ENCODE data around the gene TTN. TPM values are rescaled to one million over a fixed set of nuclear protein-coding genes. Genes with fewer than 3 reads are reported as not detected.
A peak's percentile ranks its signal among the peaks of the same experiment; 100 is the strongest.

TTN gene
- total RNA-seq, 1 donor from 2014 or later = 1.3 TPM

DNA sequence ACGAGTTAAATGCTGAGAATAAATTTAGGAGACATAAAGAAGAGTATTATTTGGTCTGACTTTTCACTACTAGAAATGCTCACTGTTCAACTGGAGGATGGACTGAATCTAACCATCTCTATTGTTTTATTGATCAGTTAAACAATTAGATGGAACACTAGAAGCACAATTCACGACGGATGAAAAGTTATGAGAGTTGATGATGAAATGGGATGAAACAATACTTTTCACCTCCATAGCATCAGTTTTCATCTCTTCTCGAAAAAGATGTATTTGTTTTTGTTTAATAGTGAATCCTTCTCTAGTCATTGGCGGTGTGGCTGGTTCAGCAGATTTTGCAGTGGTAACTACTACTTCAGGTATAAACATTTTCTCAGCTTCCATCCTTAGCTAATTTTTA, 19.3 kb downstream of the TTN start:
- no peak overlapping the region for H3K27ac Mint-ChIP-seq
- H3K27me3 Mint-ChIP-seq (ENCODE audit: insufficient read depth, low read depth) = no peaks in the 10 kb centered on the region
- no peaks in the 10 kb centered on the region for H3K9me3 Mint-ChIP-seq
- no peak for DNase-seq (ENCODE audit: low spot score)
- H3K4me3 ChIP-seq = no peak overlapping the region
- H3K27ac ChIP-seq = no peak overlapping the region
- H2AFZ ChIP-seq (replicated peaks) = peak overlapping the region; percentile 28
- H3K36me3 ChIP-seq = no peaks in the 10 kb centered on the region
- H3K4me3 Mint-ChIP-seq = no peak overlapping the region
- H3K9me3 ChIP-seq (ENCODE audit: low read depth) = no peaks in the 10 kb centered on the region
- no peak overlapping the region for H3K9ac ChIP-seq
- H3F3A ChIP-seq (ENCODE audit: low read depth) = no peaks in the 10 kb centered on the region
- TF ChIP-seq EZH2phosphoT487 (IDR thresholded peaks at IDR 0.05) = no peak
- TF ChIP-seq EZH2 (IDR thresholded peaks at IDR 0.05) = no peak
- TF ChIP-seq, protein P1, sequence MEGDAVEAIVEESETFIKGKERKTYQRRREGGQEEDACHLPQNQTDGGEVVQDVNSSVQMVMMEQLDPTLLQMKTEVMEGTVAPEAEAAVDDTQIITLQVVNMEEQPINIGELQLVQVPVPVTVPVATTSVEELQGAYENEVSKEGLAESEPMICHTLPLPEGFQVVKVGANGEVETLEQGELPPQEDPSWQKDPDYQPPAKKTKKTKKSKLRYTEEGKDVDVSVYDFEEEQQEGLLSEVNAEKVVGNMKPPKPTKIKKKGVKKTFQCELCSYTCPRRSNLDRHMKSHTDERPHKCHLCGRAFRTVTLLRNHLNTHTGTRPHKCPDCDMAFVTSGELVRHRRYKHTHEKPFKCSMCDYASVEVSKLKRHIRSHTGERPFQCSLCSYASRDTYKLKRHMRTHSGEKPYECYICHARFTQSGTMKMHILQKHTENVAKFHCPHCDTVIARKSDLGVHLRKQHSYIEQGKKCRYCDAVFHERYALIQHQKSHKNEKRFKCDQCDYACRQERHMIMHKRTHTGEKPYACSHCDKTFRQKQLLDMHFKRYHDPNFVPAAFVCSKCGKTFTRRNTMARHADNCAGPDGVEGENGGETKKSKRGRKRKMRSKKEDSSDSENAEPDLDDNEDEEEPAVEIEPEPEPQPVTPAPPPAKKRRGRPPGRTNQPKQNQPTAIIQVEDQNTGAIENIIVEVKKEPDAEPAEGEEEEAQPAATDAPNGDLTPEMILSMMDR (IDR thresholded peaks at IDR 0.05) = no peak
- no peaks in the 10 kb centered on the region for H3K36me3 Mint-ChIP-seq
- H4K20me1 ChIP-seq (ENCODE audit: low read depth) = no peaks in the 10 kb centered on the region
- no peak overlapping the region for H3K4me2 ChIP-seq
- H3K4me1 Mint-ChIP-seq = no peaks in the 10 kb centered on the region
- H3K79me2 ChIP-seq (ENCODE audit: low read depth) = no peaks in the 10 kb centered on the region
- no peaks in the 10 kb centered on the region for H3K27me3 ChIP-seq
- no peaks in the 10 kb centered on the region for H3K4me1 ChIP-seq

DNA sequence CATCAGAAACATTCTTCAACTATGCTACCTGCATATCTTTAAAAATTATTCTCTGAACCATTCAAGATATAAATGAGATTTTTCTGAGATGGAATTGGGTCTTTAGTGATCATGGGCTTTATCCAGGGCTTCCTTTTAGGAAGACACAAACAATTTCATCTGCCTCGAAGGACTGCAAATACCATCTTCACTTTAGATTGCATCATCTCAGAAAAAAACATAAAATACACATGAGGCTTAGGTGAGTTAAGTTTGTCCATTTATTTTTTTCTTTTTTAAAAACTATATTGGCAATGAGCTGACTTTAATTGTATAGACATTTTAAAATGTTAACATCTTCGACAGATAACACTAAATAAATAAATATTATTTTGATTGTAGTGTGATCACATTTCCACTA, 20.1 kb downstream of the TTN start:
- H3K9me3 Mint-ChIP-seq = no peaks in the 10 kb centered on the region
- no peaks in the 10 kb centered on the region for H3K27me3 Mint-ChIP-seq (ENCODE audit: insufficient read depth, low read depth)
- Histone ChIP-seq H4K20me1 (ENCODE audit: low read depth) (no peaks in the 10 kb centered on the region), H3K79me2 (ENCODE audit: low read depth) (no peaks in the 10 kb centered on the region), H3F3A (ENCODE audit: low read depth) (no peaks in the 10 kb centered on the region), H2AFZ (replicated peaks) (no peak overlapping the region), H3K36me3 (no peaks in the 10 kb centered on the region), H3K27ac (no peak overlapping the region), H3K4me1 (no peaks in the 10 kb centered on the region), H3K9ac (no peak overlapping the region), H3K4me3 (no peak overlapping the region), H3K4me2 (no peak overlapping the region), H3K9me3 (ENCODE audit: low read depth) (no peaks in the 10 kb centered on the region), H3K27me3 (no peaks in the 10 kb centered on the region)
- TF ChIP-seq EZH2phosphoT487 (IDR thresholded peaks at IDR 0.05) = no peak
- TF ChIP-seq, protein P1 (IDR thresholded peaks at IDR 0.05) = no peak
- TF ChIP-seq EZH2 (IDR thresholded peaks at IDR 0.05) = no peak
- H3K36me3 Mint-ChIP-seq = no peaks in the 10 kb centered on the region
- H3K27ac Mint-ChIP-seq = no peak overlapping the region
- DNase-seq (ENCODE audit: low spot score) = no peak
- H3K4me3 Mint-ChIP-seq = no peak overlapping the region
- H3K4me1 Mint-ChIP-seq = no peaks in the 10 kb centered on the region

DNA sequence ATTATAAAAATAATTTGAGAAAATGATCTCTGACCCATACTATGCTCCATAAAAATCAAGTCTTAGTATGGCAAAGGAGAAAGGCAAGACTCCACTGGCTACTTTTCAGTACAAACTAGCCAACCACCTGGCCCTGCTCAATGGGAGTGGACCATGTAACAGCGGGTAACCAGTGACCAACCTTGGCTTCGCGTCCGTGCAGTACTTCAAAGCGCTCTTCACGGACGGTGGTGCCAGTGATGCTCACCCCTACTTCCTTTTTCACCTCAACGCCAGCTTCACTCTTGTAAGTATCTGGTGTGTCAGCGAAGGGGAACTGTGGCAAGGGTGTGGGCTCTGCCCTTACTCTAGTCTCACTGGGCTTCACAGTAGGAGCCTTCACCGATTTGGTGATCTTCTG, 23.3 kb downstream of the TTN start:
- no peak overlapping the region for H3K4me2 ChIP-seq
- H3K9ac ChIP-seq = no peak overlapping the region
- H3K27ac Mint-ChIP-seq = no peak overlapping the region
- H3K4me3 Mint-ChIP-seq = no peak overlapping the region
- H3K4me1 Mint-ChIP-seq = no peaks in the 10 kb centered on the region
- no peak overlapping the region for H3K4me3 ChIP-seq
- H3F3A ChIP-seq (ENCODE audit: low read depth) = no peaks in the 10 kb centered on the region
- no peaks in the 10 kb centered on the region for H3K9me3 Mint-ChIP-seq
- no peaks in the 10 kb centered on the region for H3K27me3 ChIP-seq
- H3K36me3 ChIP-seq = no peaks in the 10 kb centered on the region
- no peaks in the 10 kb centered on the region for H3K27me3 Mint-ChIP-seq (ENCODE audit: insufficient read depth, low read depth)
- no peak for TF ChIP-seq EZH2 (IDR thresholded peaks at IDR 0.05)
- TF ChIP-seq, protein P1 (IDR thresholded peaks at IDR 0.05) = no peak
- TF ChIP-seq EZH2phosphoT487 (IDR thresholded peaks at IDR 0.05) = no peak
- no peaks in the 10 kb centered on the region for H3K4me1 ChIP-seq
- no peaks in the 10 kb centered on the region for H3K36me3 Mint-ChIP-seq
- no peak overlapping the region for H2AFZ ChIP-seq (replicated peaks)
- no peaks in the 10 kb centered on the region for H4K20me1 ChIP-seq (ENCODE audit: low read depth)
- no peaks in the 10 kb centered on the region for H3K79me2 ChIP-seq (ENCODE audit: low read depth)
- no peak overlapping the region for H3K27ac ChIP-seq
- no peaks in the 10 kb centered on the region for H3K9me3 ChIP-seq (ENCODE audit: low read depth)
- DNase-seq (ENCODE audit: low spot score) = no peak
